Measurements from ENCODE around the gene H19. TPM values are rescaled to one million over a fixed set of nuclear protein-coding genes. Genes with fewer than 3 reads are reported as not detected.

Gene H19
- total RNA-seq, 1 experiment from 2014 or later = 0.81 TPM

GRCh38 chr11:1983601-1983961, 14.1 kb downstream of the H19 start:
- no peak for DNase-seq (ENCODE audit: low spot score)

- DNase-seq (ENCODE audit: low spot score) = no peak
Measured at GRCh38 chr11:1982873-1983600, 14.6 kb downstream of the H19 start.

GRCh38 chr11:1979607-1980006, 18.0 kb downstream of the H19 start:
- DNase-seq (ENCODE audit: low spot score) = no peak

GRCh38 chr11:1978720-1979473, 18.7 kb downstream of the H19 start:
- DNase-seq (ENCODE audit: low spot score) = no peak

- no peak for DNase-seq (ENCODE audit: low spot score)
Measured at GRCh38 chr11:1975185-1975584, 22.5 kb downstream of the H19 start.

- no peak for DNase-seq (ENCODE audit: low spot score)
Measured at GRCh38 chr11:1970956-1971355, 26.7 kb downstream of the H19 start.

- DNase-seq (ENCODE audit: low spot score) = no peak
Measured at GRCh38 chr11:1969776-1970175, 27.9 kb downstream of the H19 start.

GRCh38 chr11:1969035-1969434, 28.6 kb downstream of the H19 start:
- DNase-seq (ENCODE audit: low spot score) = no peak

GRCh38 chr11:1968454-1969002, 29.1 kb downstream of the H19 start:
- no peak for DNase-seq (ENCODE audit: low spot score)

- DNase-seq (ENCODE audit: low spot score) = no peak
Measured at GRCh38 chr11:1967641-1968225, 29.9 kb downstream of the H19 start.

- no peak for DNase-seq (ENCODE audit: low spot score)
Measured at GRCh38 chr11:1966531-1966930, 31.1 kb downstream of the H19 start.

- no peak for DNase-seq (ENCODE audit: low spot score)
Measured at GRCh38 chr11:1964955-1965354, 32.7 kb downstream of the H19 start.

- no peak for DNase-seq (ENCODE audit: low spot score)
Measured at GRCh38 chr11:1964348-1964747, 33.3 kb downstream of the H19 start.

- no peak for DNase-seq (ENCODE audit: low spot score)
Measured at GRCh38 chr11:1963864-1964263, 33.8 kb downstream of the H19 start.

- no peak for DNase-seq (ENCODE audit: low spot score)
Measured at GRCh38 chr11:1959786-1960185, 37.9 kb downstream of the H19 start.

GRCh38 chr11:1958367-1958766, 39.3 kb downstream of the H19 start:
- DNase-seq (ENCODE audit: low spot score) = no peak

- no peak for DNase-seq (ENCODE audit: low spot score)
Measured at GRCh38 chr11:1953489-1954266, 44.0 kb downstream of the H19 start.

- no peak for DNase-seq (ENCODE audit: low spot score)
Measured at GRCh38 chr11:1952806-1953482, 44.7 kb downstream of the H19 start.

- DNase-seq (ENCODE audit: low spot score) = no peak
Measured at GRCh38 chr11:1949922-1950321, 47.7 kb downstream of the H19 start.

GRCh38 chr11:1949302-1949701, 48.3 kb downstream of the H19 start:
- DNase-seq (ENCODE audit: low spot score) = no peak

- no peak for DNase-seq (ENCODE audit: low spot score)
Measured at GRCh38 chr11:1948389-1948788, 49.3 kb downstream of the H19 start.

Measured in HT-29 (cell line).